GM18909 (cell line): Measurements from ENCODE around the gene PAPPA.

Experiments used
- ATAC-seq: cut with Tn5 transposase; IDR thresholded peaks from one replicate; pipeline ENCODE4 v1.9.1; 2021; ENCODE audit warnings: mild to moderate bottlenecking; ENCODE audit not compliant: unreplicated experiment, poor library complexity

PAPPA gene

DNA sequence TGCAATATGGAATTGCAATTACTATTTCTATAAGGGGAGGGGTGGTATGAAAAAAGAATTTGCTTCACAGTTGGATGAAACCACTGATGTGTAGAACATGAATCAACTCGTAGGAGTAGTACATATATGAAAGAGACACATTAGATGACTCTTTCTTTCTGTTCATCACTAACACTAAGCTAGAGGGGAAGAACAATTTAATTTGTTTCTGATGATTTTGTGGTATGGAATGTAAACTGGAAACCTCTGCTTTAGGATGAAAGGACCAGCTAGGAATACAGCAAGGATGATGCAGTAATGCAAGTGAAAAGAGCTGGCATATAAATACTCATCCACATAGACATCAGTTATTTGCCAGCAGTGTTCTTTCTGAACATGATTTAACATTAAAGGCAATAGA lies 113.4 kb downstream of the PAPPA start:
- no peak for ATAC-seq

DNA sequence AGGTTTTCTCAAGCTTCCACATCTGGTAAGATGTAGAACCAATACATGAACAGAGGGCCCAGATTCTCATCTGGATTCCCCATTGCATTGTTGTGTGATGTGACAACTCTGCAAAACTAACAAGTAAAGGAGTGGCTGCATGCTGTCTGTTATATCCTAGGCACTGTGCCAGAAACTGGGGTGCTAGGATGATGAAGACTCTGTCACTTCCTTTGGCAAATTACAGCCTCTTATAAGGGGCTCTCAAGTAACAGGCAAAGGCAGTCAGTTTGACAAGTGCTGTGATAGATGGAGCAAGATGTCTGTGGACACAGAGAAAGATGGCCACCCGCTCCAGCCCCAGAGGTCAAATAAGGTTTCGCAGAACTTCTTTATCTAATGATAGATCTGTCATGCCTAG lies 115.7 kb downstream of the PAPPA start:
- no peak for ATAC-seq

DNA sequence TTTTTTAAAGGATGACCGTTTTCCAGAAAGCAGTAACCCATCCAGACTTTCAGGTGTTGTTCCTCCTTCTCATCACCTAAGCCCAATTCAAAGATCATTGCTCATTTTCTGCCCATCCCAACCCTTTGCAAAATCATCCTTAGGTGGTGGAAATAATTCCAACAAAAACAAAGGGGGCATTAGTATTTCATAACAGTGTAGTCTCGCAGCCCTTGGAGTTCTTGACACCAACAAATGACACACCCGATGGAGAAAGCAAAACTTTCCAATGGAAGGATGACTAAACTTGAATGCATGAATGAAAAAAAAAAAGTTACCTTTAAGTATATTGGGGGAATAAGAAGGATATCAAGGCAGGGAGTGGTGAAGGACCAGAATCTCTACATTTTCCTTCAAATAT lies 117.0 kb downstream of the PAPPA start:
- no peak for ATAC-seq

DNA sequence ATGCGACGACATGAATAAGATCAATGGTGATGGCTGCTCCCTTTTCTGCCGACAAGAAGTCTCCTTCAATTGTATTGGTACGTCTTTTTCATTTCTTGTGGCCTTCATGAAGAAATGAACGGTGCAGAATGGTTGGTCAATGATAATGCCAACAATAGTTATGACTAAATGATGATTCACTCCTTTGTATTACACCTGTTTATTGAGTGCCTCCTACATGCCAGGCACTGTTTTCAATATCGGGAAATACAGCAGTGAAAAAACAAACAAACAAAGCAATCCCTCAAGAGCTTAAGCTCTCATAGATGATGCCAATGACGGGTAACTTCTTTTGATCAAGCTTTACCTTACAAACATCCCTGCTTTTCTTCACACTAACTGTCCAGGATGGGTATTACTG lies 117.7 kb downstream of the PAPPA start:
- ATAC-seq, result no peak

DNA sequence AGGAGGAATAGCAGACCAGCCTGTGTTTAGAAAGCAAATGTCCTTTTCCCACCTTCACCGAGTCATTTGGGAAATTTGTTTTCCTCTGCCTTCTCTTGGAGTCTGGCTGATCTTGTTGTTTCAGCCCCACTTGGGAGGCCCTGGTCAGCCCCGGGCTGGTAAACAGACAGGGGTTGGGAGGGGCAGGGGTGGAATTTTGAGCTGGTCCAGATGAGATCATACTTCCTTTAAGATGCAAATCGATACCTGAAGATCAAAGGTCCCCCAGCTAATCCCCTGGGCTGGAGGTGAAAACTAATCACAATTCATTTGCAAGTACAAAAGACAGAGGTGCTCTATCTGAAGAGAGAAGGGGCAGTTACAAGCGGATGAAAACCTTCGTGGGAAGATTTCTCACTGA lies 118.4 kb downstream of the PAPPA start:
- no peak for ATAC-seq

DNA sequence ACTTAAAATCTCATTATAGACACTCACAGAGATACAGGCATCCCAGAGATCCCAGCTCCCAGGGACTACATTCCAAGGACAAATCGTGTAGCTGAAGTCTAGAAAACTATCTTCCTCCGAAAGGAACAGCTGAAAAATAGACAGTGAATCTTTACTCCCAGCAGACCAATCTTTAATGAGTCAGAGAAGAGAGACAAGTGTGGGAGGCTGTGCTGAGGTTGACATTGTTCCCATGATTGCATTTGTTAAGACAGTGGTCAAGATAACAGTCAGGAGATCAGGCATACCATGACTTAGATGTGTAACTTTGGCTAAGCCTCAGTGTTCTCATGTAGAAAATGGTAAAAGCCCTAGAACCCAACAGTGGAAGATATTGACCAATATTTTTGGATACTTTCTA lies 120.7 kb downstream of the PAPPA start:
- ATAC-seq, result no peak

DNA sequence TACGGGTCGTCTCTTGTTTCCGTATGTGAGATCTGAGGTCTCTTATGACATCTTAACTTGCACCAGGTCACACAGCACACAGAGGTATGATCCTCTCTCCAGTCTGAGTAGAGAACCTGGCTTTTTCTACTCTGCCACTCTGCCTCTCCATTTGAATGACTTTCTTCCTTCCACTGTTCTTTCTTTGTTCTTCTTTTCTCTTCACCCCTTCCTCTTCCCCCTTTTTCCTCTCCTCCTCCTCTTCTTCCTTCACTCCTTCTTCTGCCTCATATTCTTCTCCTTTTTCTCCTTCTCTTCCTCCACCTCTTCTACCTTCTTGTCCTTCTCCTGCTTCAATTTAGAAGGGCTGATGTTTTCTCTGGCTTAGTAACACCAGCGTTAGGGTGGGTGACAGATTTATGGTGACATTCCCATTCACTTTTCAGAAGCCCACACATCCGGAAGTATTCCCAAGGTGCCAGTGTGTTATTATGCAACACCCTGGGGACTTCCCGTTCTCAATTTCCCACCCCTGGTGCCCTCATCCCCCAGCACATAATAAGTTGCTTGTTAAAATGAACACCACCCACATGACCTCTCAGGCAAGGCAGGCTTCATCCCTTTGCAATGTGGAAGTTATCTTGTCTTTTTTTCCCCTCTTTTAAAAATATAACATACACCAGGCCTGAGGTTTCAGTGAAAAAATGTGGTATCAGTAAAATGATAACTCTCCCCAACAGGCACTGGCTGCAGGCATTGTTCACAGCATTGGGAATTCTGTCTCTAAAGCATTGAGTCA lies 122.0 kb downstream of the PAPPA start:
- ATAC-seq, result no peak

DNA sequence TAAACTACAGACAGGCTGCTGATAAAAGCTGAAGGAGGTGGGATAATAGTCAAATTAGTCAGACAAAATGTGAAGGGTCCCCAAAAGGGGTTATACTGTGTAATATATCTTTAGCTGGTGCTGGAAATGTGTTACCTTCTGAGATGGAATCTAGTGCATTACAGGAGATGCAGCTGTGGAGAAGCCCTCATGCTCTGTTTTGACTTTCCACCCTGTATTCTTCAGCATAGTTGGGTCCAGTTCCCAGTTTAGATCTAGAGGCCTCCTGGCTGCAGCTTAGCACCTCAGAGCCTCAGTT lies 122.6 kb downstream of the PAPPA start:
- ATAC-seq, result no peak

DNA sequence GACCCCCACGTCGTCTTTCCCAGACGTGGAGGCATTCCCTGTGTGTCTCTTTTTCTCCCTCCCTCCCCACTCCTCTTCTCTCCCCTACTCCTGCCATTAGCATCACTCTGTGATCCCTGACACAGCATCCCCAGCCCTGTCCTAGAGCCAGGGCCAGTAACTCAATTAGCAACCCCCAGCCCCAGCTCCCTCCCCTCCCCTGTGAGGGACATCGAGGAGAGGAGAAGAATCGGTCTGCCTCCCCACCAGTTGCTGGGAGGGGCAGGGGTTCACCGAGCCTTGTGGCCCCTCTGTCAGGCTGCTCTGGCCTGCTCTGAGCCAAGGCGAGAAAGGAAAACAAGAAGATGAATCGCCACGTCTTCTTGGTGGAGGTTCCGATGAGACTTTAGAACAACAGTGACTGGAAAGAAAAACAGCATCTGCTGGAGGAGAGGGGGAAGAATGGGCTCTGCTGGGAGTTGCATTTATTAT lies 123.1 kb downstream of the PAPPA start:
- ATAC-seq, result no peak

DNA sequence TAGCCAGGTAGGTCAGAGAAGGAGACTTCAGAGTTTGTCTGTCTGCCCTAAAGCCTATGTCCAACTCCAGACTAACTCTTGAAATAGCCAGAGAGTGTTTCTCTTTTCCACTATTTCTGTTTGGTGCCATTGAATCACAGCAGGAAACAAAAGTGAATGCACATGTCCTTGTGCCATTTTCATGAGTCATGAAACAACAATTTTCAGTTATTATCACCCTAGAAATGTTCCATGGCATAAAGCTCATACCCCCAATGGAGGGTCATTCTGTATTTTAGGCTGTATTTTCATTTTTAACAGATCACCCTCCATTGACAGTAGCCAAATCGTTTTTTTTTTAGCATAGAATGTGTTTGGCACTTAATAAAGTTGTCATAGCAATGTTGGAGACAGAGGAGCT lies 124.7 kb downstream of the PAPPA start:
- ATAC-seq, result no peak

DNA sequence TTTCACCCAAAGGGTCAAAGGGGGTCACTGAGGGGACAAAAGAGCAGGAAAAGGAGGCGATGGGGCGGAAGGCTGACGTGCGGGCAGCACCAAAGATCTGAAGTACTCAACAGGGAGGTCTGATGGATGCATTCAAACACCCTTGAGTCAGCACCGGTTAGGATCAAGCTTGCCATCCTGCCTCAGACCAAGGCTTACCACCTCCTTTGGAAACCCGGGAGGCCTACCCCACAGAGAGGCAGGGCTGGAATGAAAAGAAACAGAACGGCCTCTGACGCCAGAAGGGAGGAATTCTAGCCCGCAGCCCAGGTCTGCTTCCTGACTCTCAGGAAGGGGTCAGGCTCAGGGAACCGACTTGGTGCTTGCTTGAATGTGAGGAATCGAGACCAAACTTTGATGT lies 125.6 kb downstream of the PAPPA start:
- no peak for ATAC-seq

DNA sequence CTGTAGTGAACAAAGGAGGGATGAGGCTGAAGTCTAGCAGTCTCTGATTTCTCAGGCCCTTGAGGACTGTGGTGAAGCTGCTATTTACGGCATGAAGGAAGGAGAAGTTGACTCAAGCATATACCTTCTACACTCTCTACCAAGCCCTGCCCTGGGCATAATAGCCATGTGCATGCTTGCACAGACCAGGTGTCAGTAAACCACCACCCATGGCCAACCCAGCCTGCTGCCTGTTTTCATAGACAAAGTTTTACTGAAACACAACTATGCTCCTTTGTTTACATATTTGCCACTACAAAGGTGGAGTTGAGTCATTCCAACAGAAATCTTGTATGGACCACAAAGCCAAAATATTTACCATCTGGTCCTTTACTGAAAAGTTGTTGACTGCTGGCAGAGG lies 126.9 kb downstream of the PAPPA start:
- no peak for ATAC-seq

DNA sequence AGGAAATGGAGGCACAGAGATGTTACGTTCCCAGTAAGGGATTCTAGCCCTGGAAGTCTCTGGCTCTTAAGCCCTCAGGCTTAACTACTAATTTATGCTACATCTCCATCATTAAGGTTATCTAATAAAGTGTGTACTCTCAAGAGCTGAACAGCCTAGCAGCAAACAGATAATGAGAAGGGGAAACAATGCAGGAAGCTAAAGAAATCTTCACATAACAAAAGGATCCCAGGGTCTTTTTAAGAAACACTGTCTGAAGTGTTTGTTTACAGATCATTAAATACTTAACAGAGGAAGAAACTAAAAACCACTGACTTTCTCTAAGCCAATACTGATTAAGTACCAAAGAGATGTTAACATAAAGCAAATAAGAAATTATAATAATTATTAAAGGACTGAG lies 129.0 kb downstream of the PAPPA start:
- ATAC-seq, result no peak

DNA sequence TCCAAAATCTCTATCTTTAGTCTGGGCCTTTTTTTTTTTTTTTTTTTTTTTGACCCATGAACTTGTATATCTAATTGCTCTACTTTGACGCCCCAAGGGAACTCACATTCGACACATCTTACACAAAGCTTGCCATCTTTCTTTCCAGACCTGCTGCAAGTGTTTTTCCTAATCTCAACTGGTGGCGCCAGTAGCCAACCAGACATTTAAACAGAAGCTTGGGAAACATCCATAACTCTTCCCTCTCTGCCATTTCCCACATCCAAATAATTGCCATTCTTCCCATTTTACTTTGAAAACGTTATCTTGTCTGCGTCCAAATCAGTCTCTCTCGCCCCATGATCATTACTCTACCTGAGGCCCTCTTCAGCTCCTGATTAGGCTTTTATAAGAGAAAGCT lies 130.9 kb downstream of the PAPPA start:
- no peak for ATAC-seq

DNA sequence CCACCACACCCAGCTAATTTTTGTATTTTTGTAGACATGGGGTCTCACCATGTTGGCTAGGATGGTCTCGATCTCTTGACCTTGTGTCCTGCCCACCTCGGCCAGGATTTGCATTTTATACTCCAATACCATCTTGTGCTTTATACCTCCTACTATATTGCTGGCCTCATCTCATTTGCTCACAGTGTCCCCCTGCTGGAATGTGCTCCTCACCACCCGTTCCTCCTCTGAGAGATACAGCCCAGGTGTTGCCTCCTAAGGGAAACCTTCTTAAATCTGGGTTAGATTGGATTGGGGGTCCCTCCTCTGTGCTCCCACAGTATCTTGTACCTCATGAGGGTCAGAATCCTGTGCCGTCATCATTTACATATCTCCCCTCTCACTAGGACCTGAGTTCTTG lies 131.7 kb downstream of the PAPPA start:
- no peak for ATAC-seq

DNA sequence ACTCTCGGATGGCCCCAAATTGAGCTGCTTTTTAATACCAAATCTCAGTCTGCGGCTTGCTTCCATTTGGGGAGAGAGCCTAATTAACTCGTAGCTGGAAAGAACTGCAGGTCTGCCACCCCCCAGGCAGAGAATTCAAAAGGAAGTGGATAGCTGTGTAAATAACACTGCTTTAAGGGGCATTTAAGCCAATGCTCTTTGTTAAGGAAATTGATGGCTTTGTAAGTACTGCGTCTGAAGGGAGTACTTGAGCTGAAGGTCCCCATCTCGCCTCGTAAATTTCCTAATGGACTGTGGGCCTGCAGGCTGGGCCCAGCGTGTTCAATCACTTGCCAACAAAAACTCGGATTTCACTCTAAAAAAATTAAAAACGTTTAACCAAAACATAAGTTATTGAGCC lies 132.7 kb downstream of the PAPPA start:
- ATAC-seq, result no peak

DNA sequence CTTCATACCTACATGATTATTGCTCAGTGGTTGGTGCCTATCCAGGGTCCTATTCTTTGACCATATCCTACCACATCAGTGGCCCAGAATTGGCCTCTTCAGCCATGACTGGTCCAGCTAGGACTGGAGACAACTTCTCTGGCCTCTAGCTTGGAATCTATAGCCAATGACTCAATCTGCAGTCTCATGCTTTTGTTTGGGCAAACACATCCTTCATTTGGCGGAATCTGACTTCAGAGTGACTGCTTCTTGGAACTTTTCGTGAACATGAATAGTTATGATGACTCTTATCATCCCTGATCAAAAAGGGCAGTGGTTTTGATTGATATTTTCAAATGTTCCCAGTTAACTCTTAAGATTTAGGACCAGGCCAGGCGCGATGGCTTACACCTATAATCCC lies 134.1 kb downstream of the PAPPA start:
- ATAC-seq, result no peak

DNA sequence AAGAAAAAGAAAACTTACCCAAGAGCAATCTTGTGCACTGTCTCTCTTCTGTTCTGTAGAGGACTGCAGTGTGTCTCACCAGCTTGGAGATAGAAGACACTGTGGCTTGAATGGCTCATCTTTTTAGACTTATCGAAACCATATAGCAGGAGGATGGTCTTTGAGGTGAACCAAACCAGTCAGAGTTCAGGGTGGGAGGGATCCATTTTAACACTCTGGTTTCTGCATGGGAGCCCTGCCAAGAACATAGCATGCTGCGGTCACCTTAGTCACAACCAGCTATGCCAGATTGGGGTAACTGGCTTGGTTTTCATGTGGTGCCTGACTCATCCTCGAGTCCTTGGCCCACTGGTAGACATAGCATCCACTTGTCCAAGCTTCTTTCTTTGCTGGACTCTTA lies 135.1 kb downstream of the PAPPA start:
- ATAC-seq, result no peak

DNA sequence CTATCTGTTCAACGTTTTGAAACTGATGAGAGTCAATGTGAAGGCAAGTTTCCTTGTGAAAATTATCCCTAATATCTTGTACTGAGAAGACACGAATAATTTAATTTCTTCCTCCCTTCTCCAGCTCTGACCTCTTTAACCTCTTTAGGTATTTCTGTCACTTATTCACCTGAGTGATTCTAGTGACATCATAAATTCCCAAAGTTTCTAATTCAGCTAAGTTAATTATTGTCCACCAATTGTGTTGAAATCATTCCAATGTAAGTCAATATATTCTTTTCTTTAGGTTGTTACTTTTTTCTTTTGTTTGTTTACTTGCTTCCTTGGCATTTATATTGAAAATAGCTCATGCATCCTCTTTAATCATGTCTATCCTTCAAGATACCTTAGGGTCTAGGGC lies 143.8 kb downstream of the PAPPA start:
- no peak for ATAC-seq

DNA sequence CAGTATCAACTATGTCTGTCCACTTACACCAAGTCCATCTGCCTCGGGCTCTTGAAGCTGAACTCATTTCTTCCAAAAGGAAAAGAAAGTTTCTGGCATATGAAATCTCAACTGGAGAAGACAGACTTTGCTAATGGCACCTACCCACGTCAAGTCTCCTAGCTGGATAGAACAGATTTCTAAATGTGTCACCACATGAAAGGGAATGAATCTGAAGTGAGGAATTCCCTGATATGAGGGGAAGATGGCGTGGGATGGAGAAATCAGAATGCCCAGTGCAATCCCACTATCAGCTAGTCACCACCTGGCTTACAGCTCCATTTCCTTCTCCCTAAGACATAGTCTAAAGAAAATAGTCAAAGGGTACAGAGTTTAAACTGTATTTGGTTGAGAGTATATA lies 144.7 kb downstream of the PAPPA start:
- no peak for ATAC-seq

DNA sequence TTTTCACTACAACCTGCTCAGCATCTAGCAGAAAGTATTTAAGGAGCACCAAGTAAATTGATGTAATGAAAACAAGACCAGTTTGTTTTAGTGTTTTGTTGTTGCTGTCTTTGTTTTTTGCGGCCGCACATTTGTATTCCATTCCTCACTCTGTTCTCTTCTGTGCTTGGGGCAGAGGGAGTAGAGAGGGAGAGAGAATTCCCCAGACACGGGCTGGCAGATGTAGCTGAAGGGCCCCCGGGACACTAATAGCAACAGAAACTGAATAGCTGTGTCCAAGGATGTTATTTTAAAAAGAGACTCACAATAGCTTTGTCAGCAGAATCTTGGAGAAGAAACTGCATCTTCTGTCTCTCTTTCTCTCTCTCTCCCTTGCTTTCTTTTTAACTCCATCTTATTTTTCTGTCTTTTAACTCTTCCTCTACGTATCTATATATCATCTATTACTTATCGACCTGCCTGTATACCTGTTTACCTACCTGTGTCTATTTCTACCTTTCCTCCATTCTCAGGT lies 145.3 kb downstream of the PAPPA start:
- ATAC-seq, result no peak

DNA sequence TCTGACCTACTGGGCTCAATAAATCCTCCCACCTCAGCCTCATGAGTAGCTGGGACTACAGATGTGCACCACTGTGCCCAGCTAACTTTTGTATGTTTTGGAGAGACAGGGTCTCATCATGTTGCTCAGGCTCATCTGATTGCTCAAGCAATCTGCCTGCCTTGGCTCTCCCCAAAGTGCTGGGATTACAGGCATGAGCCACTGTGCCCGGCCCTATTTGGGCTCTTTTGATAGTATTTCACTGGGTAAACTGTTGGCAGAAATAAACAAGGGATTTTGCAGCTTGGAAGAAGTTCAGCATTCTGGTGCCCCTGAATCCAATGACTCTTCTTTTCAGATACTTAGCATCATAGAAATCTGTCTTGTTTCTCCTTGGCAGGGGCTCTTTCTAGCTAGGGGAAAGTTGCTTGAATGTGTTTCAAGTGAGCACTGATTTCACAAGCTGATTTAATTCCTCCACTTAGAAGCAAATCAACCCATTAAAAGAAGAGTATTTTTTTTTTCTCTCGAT lies 146.8 kb downstream of the PAPPA start:
- no peak for ATAC-seq
